Right renal pelvis (tissue), 4 donors: ENCODE results near the gene ST6GALNAC6. TPM values are rescaled to one million over a fixed set of nuclear protein-coding genes. Genes with fewer than 3 reads are reported as not detected.
"Not testable (repeated sequence)": the region's sequence is repeated elsewhere in the genome, so short reads cannot be mapped to it uniquely, and the experiment has no call there.

Experiments
- DNase-seq, 4 donors: peaks; one replicate each; pipeline ENCODE4 v3.0.0-alpha.2; 2013; ENCODE audit warnings: low read depth in 4 of 4, low spot score in 3 of 4, missing footprints in 1 of 4
- polyA plus RNA-seq, 4 donors: library from polyadenylated mRNA; unstranded; fragments of 120-200 nt; gene quantifications; one replicate each; pipeline ENCODE4 v1.2.1, GENCODE V29; 2013; ENCODE audit not compliant: insufficient read length in 4 of 4

ST6GALNAC6 gene
- polyA plus RNA-seq, 4 donors: 44.5 to 49.1 (median 46.9) TPM

DNA sequence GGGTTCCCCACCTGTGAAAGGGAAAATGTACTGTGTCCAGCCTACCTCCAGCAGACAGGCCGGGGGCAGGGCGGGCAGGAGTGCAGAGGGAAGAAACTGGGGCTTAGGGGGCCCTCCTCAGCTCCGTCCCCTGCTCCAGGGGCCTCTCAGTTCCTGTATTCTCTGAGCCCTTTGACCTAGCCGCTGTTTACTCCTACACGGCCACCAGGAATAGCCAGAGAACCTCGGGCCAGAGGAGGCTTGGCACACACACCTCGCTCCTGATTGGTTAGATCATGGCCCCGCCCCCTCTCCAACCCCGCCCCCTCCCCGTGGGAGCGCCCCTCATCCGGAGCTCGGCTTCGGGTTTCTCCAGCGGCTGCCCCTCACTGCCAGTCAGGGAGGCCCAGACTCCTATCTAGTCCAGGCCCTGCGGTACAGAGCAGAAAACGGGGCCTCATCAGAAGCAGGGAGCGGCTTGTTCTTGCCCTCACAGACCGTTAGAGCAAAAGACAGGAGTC lies 2.2 kb downstream of the ST6GALNAC6 start:
- DNase-seq: peak in 1 of 4 donors; percentile 77

- no peak for DNase-seq
Observed at GRCh38 chr9:127896395-127897192, 2.8 kb downstream of the ST6GALNAC6 start.

GRCh38 chr9:127895811-127896210 lies 3.6 kb downstream of the ST6GALNAC6 start:
- DNase-seq: no peak

DNA sequence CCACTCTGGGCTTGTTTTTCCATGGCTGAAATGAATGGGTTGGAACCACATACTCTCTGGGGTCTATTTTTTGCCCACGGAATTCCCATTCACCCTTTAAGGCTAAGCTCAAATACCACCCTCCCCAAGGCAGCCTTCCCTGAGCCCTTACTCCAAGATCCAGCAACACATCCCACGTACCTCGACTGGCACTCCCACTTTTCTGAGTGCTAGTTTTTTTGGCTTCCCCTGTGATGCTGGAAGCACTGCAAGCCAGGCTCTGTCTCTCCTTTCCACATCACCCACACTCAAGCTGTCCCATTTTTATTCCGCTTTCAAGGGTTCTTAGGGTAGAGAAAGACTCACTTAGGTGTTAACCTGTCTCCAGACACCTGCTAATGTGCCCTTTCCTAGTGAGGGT lies 6.0 kb downstream of the ST6GALNAC6 start:
- DNase-seq: no peak

- DNase-seq: no peak
Observed at GRCh38 chr9:127892831-127893230, 6.6 kb downstream of the ST6GALNAC6 start.

GRCh38 chr9:127890053-127890452 lies 9.3 kb downstream of the ST6GALNAC6 start:
- no peak for DNase-seq

DNA sequence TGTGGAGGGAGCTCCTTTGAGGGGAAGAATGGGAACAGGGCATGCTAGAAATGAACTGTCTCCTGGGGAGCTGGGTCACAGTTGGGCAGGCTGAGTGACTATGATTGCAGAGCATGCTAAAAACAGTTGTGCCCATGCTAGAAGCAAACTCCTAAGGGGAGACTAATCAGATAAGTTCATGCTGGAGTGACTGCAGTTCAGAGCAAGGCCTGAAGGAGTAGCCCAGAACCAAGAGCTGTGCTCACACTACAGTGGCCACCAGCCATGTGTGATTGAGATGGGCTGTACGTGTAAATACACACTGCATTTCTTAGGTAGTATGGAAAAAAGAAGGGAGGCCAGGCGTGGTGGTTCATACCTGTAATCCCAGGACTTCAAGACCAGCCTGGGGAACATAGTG lies 11.6 kb downstream of the ST6GALNAC6 start:
- no peak for DNase-seq

DNA sequence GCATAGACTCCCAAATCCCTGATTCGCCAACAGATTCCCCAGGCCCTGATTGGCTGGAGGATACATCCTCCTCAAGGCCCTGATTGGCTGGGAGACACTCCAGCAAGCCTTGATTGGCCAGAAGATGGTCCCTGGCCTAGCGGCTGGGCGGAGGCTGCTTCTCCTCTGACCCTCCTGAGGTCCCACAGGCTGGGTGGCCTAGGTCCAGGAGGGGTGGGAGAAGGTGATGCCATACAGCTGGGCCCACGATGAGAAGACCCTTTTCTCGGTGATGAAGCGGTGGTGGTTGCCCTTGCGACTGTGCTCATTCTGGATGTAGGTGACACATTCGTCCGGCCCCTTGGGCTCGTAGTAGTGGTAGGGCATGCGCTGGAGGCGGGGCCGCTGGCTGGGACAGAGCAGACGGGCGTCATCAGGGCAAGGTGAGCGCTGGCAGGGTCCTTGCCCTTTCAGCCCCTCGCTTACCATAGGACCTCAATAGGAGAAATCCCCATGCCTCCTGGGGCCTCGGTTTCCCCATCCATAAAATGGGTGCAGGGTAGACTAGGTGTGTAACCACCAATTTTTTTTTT lies 12.9 kb downstream of the ST6GALNAC6 start:
- no peak for DNase-seq

- no peak for DNase-seq
Observed at GRCh38 chr9:127885508-127886281, 13.7 kb downstream of the ST6GALNAC6 start.

- no peak for DNase-seq
Observed at GRCh38 chr9:127884976-127885490, 14.4 kb downstream of the ST6GALNAC6 start.

DNA sequence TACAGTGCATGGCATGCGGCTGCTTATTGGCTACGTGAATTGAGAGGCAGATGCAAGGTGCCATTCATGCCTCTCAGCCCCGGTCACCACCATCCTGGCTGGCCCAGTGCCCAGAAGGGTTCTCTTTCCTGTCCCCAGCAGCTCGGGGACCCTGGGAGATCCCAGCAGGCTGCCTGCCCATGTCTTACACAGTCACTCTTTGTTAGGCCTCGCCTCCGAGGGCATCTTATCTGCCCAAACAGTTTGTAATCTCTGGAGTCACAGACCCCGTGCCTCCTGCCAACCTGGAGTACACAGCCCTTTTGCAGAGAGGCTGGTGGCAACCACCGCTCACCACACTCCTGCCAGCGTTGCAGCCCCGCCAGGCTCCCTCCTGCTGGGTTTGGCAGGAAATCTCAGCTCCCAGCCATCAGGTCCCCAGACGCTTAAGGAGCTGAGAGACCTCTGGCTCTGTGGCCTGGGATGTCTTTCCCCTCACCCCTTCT lies 14.9 kb downstream of the ST6GALNAC6 start:
- DNase-seq: no peak

GRCh38 chr9:127883959-127884358 lies 15.4 kb downstream of the ST6GALNAC6 start:
- DNase-seq: no peak

DNA sequence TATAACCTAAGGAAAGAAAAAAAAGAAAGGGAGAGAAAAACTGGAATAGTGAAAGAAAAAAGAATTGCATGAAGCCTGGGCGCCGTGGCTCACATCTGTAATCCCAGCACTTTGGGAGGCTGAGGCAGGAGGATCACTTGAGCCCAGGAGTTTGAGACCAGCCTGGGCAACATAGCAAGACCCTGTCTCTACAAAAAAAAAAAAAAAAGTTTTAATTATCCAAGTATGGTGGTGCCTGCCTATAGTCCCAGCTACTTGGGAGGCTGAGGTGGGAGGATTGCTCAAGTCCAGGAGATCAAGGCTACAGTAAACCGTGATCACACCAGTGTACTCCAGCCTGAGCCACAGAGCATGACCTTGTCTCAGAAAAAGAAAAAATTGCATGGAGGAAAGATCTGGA lies 17.7 kb downstream of the ST6GALNAC6 start:
- not testable (repeated sequence) for DNase-seq

GRCh38 chr9:127880143-127880542 lies 19.3 kb downstream of the ST6GALNAC6 start:
- DNase-seq: no peak

GRCh38 chr9:127878652-127879390 lies 20.6 kb downstream of the ST6GALNAC6 start:
- DNase-seq: no peak

DNA sequence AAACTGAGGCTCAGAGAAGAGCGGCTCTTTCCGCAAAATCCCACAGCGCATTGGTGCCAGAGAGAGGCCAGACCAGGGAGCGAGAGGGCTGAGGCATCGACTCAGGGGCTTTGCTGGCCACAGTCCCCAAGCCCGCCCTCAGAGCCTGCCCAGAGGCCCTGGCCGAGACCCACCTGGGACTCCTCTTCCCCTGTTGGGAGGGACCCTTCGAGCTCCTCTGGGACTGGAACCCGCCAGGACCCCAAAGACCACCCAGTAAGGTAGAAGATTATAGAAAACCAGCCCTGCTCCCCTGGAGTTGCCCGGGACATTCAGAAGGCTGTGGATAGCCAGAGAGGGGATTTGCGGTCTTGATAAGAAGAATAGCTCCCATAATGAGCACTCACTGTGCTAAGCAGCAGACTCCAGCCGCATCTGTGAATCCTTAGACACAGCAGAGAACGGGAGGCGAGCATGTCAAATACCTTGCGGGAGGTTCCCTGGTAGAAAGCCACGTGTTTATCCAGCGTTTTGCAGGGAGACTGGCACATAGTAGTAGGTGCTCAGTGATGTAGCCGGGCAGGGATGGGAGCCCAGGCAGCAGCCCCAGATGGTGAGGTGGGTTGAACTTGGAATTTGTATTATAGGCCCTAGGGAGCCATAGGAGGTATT lies 21.3 kb downstream of the ST6GALNAC6 start:
- DNase-seq: no peak

GRCh38 chr9:127877566-127877998 lies 21.8 kb downstream of the ST6GALNAC6 start, which contains the start of gene AK1:
TSS of gene AK1 (minus strand) at chr9:127877675. CDS start at chr9:127874617, 3,058 bp downstream.
- peak in 1 of 4 donors; percentile 43 for DNase-seq

DNA sequence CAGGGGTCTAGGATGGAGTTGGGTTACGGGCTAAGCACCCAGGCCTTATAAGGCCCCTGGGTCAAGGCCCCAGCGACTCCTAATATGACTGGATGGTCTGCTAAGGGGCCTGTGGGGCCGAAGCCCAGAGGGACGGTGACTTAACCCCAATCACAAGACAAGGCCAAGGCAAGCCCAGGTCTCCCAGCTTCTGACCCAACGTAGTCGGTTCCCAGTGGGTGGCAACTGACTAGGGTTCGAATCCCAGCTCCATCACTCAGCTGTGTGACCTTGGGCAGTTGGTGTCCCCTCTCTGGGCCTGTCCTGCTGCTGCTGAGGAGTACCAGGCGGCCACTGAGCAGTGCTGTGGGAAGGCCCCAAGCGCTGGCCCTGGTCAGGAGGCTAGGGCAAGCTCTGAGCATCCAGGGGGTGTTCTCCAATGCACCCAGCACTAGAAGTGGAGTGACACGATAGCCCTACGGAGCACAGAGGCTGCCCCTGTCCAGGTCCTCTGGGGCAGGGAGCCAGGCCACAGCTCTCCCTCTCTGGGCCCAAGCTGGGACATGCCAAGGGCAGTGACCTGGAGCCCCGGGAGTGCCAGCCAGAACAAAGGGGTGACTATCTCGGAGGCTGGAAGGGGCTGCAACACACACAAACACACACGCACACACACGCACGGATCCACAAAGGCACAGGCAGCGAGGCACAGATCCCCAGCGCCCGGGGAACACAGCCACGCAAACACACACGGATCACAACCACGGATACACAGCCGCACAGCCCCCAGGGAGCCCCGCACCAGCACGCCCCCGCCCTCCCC lies 22.4 kb downstream of the ST6GALNAC6 start:
- DNase-seq: no peak
